ENCODE measurements around the gene RGCC.
A peak's percentile ranks its signal among the peaks of the same experiment; 100 is the strongest.
"Not testable (repeated sequence)": the region's sequence is repeated elsewhere in the genome, so short reads cannot be mapped to it uniquely, and the experiment has no call there.

Gene RGCC, protein sequence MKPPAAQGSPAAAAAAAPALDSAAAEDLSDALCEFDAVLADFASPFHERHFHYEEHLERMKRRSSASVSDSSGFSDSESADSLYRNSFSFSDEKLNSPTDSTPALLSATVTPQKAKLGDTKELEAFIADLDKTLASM

DNA sequence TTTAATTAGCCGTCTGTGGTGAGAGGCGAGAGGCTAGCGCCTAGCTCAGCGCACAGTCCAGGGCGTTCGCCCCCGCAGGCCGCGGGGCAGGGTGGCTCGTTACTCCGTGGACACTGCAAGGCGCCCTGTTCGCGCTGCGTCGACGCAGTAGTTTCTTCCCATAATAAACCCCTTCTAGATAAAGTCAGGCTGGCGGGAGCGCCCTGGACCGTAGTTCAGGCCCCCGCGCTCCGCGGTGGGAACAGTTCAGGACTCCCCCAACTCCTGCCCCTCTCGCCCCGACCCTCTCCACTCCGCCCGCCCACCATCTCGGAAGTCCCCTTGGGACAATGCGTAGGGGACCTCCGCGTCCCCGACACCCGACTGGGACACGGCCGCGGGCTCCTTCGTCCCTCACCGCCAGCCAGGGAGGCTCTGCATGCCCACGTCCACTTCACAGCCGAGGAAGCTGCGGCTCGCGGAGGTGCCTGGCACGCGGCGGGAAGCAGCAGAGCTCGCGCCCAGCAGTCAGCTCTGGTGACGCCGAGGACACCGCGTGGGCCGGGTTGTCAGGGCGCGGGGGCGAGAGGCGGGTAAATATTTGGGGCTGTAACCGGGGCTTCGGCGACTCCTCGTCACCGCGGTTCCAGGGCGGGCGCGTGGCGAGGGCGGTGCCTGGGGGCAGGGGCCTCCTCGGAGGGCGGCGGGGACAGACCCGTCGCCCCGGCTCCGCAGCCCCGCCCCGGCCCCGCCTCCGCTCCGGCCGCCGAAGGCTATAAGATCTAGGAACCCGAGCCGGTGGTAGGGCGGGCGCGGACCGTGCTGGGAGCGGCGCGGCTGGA, at the start of gene RGCC:
Gene RGCC (plus strand): TSS at position 783 of the 821 bp plus-strand sequence. CDS start 158 bp downstream, outside the sequence.
- peak; percentile 75 for DNase-seq (ENCODE audit: low spot score)
- no peak for FAIRE-seq

DNA sequence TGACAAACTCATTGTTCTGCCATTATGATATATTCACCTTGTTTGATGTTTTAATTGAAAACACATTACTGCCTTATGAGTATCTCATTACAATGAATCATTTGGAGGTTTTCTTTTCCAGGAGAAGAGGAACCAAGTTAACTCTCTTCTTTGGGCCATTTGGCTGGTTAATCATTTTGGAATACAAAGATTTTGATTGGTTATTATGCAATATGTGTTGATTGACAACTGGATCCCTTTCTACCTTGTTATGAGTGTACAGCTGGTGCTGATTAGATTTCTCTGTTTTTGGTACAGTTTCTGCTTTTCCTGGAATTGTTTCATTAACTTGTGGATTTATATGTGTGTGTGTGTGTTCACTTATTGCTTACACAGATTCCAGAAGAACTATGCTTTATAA, 49.2 kb upstream of the RGCC start:
- DNase-seq (ENCODE audit: low spot score) (no peak), FAIRE-seq (no peak)

DNA sequence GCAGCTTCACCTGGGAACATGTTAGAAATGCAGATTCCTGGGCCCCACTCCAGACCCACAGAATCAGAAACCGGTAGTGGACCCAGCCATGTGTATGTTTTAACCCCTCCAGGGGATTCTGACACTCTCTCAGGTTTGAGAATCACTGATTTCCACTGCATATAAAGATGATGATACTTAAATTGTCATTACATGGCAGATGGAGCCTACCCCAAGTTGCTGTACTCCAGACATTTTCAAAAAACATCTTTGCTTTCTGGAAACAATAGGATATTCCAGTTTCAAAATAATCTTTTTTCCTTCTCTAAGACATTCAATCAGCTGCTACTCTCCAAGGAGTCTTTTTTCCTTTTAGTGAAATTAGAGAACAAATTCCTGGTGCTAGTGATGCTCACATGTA, 48.6 kb upstream of the RGCC start:
- DNase-seq (ENCODE audit: low spot score): no peak
- no peak for FAIRE-seq

DNA sequence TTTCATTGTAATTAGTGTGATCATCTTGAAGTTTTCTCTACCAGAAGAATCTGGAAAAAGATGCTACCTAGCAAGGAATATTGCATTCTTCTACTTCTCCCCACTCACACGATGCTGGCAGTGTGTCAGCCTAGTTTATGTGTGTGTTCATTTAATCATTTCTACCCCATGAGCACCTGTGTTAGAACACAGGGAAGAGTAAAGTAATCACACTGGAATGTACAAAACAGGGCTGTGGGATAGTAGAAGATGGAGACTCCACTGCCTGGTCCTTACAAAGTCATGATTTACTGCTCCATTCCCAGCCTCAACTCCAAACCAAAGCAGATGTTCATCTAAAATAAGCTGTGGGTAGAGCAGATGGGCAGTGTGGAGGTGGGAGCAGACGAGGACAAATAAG, 47.7 kb upstream of the RGCC start:
- no peak for FAIRE-seq
- no peak for DNase-seq (ENCODE audit: low spot score)

DNA sequence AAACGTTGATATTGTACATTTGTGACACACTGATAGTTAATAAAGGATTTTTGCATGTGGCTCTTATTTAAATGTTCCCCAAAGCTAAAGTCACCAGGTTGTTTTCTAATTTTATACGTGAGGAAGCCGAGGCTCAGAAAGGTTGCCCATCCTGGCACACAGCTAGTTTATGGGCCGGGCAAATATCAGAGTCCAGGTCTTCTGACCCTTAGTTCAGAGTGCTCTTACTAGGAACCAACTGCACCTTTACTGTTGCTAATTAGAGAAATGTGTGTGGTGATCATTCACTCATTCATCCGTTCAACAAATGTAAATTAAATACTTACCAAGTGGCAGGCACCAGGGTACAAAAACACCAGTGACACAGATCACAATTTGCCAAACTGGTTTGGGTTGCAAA, 46.3 kb upstream of the RGCC start:
- no peak for DNase-seq (ENCODE audit: low spot score)
- FAIRE-seq: no peak

DNA sequence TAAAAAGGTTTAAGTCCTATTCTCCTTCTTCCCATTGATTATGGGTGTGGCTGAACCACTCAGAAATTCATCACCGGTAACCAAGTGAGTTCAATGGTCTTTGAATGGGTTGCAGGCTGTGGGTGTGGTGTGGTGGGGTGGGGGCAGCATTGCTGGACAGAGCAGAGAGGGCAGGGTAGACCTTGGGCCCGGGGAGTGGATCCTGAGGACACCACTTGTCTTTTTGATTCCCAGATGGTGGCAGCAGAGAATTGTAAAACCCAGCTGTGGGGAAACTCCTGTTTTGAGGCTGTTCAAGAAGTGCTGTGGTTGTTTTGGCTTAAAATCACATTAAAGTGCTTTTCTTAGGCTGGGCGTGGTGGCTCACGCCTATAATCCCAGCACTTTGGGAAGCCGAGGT, 45.8 kb upstream of the RGCC start:
- DNase-seq (ENCODE audit: low spot score): peak; percentile 37
- FAIRE-seq: no peak

DNA sequence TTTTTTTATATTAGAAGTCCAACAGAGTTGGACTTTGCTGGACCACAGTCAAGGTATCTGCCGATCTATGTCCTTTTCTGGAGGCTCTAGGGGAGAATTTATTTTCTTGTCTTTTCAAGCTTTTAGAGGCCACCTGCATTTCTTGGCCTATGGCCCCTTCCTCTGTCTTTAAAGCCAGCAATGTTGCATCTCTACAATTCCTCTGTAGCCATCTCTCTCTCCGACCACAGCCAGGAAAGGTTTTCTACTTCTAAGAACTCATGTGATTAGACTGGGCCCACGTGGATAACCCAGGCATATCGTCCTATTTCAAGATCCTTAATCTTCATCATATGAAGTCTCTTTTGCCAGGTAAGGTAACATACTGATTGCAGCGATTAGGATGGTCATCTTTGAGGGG, 43.5 kb upstream of the RGCC start:
- FAIRE-seq (no peak), DNase-seq (ENCODE audit: low spot score) (no peak)

DNA sequence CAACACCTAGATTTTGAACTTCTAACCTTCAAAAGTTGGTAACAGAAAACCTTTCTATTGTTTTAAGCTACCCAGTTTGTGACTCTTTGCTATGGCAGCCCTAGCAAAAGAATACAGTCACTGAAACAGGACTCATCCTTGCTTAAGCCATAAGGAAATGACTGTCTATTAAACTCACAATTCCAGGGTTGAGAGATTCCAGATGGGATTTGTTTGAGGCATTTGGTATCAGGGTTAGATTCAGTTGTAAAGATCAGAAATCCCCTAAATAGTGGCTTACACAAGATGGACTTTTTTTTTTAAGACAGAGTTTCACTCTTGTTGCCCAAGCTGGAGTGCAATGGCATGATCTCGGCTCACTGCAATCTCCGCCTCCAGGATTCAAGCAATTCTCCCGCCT, 41.1 kb upstream of the RGCC start:
- FAIRE-seq: no peak
- no peak for DNase-seq (ENCODE audit: low spot score)

DNA sequence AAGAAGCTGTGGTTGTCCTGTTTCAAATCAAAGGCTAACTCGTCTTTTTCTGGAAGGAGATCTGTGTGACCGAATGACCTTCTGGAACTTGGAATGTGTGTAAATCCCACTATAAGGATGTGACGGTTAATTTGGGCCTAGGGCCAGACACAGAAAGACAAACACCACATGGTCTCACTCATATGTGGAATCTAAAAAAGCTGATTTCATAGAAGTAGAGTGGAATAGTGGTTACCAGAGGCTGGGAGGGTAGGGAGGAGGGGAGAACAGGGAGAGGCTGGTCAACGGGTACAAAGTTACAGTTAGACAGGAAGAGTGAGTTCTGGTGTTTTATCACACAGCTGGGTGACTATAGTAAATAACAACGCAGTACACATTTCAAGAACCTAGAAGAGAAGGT, 39.3 kb upstream of the RGCC start:
- FAIRE-seq: no peak
- DNase-seq (ENCODE audit: low spot score): peak; percentile 3

DNA sequence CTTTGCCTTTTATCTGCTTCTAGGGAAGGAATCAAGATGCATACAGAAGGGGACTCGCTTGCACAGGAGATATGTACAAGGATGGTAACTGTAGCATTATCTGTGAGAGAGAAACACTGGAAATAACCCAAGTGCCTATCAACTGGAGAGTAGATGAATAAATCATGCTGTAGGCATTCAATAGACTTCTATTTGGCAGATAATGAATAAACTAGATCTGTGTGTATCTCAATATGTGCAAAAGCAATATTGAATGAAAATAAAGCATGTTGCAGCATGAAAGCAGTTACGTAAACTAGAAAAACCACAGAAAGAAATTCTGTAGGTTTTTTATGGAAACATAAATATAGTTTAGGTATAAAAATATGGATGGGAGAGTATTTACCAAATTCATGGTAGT, 38.6 kb upstream of the RGCC start:
- DNase-seq (ENCODE audit: low spot score) (no peak), FAIRE-seq (no peak)

DNA sequence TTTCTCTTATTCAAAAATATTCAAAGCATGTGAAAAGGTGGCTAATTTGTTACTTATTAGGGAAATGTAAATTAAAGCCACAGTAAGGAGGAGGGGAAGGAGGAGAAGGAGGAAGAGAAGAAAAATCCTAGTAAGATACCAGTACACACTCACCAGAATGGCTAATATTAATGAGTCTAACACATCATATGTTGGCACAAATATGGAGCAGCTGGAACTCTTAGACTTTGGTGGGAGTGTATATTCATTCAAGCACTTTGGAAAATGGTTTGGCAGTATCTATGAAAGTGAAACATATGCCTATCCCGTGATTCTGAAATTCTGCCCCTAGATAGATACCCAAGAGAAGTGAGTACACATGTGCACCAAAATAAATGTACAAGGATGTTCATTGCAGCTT, 38.1 kb upstream of the RGCC start:
- DNase-seq (ENCODE audit: low spot score): no peak
- FAIRE-seq: no peak

DNA sequence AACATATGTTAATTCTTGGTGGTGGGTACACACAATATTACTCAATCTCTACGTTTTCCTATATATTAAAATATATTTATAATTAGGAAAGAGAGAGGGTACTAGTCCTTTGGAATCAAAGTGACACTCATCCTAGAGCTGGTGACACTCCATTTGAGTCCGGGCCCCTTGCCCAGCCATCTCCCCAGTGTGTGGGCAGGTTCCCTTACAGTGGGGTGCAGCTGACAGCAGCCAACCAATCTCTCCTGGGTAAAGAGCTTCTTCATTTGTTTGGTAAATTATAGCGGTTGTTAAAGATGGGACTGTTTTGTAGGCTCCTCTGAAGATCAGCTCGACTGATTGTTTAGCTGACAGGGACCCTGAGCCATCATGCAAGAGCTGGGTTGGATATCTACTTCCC, 37.2 kb upstream of the RGCC start:
- FAIRE-seq (no peak), DNase-seq (ENCODE audit: low spot score) (no peak)

DNA sequence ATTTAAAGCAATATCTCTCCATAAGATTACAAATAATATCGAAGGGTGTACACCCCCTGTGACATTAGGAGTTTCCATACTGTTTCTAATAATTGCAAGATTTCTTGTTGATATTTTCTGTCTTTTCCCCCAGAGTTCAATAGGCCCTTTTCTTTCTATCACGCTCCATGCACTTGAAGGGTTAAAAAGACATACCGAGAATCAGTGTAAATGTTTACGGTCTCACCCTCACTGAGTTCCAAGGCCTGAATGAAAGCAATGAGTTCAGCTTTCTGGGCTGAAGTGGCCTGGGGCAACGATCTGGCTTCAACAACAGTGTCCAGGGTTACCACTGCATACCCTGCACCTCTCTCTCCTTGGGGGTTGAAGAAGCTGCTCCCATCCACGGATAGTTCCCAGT, 36.0 kb upstream of the RGCC start:
- FAIRE-seq; DNase-seq (ENCODE audit: low spot score): not testable (repeated sequence)

DNA sequence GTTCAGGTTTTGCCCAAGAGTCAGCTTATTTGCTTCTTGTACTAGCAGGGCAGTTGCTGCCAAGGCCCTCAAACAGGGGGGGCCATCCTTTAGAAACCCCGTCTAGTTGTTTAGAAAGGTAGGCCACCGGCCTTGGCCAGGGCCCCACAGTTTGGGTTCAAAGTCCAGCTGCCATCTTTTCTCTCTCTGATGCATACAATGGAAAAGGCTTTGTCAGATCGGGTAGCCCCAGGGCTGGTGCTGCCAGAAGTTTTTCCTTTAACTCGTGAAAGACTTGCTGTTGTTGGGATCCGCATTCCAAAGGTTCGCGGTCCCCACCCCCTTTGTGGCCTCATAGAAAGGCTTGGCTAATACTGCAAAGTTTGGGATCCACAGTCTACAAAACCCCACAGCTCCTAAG, 35.4 kb upstream of the RGCC start:
- FAIRE-seq; DNase-seq (ENCODE audit: low spot score): not testable (repeated sequence)

DNA sequence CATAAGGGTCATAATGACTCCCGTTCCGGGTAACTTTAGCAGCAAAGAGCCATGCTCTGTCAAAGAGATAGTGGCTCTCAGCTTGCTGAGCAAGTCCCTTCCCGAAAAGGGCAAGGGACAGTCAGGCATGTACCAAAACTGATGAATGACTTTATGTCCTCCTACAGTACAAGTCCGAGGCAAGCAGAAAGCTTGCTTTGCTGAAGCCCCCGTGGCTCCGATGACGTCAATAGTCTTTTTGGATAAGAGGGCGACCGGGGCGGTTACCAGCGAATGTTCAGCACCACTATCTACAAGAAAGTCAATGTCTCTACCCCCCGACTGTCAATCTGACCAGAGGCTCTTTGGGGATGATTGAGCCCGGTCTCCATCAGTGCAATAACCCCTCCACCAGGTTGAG, 34.1 kb upstream of the RGCC start:
- FAIRE-seq; DNase-seq (ENCODE audit: low spot score): not testable (repeated sequence)

DNA sequence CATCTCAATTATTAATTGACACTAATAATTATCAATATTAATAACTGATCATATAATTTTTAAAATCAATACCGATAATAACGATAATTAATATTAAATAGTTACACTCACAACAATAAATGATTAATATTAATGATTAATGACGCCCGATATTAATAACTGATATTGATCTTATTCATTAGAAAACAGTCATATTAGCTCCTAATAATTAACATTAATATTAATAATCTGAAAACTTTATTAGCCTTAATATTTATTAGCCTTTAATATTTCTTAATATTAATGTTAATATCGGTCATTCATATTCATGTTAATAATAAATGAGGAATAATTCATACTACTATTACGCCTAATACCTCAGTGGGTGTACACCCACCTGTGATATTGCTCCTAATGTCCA, 32.7 kb upstream of the RGCC start:
- DNase-seq (ENCODE audit: low spot score); FAIRE-seq: not testable (repeated sequence)

DNA sequence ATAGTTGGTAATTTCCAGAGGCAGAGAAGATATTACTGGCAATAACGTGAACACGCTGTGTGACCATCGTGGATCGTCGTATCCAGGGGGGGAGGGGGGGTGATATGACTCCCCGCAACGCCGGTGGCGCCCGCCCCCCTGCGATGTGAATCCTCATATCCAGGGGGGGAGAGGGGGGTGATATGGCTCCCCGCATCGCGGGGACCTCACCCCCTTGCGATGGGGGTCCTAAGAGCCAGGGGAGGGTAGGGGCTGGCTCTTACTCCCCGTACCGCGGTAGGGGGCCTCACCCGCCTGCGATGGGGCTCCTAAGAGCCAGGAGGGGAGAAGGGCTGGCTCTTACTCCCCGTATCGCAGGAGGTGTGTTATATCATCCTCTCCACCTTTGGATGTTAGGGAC, 31.3 kb upstream of the RGCC start:
- FAIRE-seq (no peak), DNase-seq (ENCODE audit: low spot score) (no peak)

DNA sequence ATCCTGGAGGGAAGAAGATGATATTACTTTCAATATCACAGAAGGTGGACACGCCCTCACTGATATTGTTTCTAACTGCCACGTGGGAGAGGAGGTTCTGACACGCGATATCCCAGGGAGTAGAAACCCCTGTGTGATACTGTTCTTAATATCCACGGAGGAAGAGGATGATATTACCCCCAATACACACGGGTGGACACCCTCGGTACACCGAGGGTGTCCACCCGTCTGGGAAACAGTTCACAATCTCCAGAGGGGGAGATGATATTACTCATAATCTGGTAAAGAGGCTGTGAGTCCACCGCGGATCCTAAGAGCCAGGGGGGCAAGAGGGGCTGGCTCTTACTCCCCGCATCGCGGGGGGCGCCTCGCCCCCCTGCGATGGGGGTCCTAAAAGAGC, 29.7 kb upstream of the RGCC start:
- no peak for FAIRE-seq
- no peak for DNase-seq (ENCODE audit: low spot score)

DNA sequence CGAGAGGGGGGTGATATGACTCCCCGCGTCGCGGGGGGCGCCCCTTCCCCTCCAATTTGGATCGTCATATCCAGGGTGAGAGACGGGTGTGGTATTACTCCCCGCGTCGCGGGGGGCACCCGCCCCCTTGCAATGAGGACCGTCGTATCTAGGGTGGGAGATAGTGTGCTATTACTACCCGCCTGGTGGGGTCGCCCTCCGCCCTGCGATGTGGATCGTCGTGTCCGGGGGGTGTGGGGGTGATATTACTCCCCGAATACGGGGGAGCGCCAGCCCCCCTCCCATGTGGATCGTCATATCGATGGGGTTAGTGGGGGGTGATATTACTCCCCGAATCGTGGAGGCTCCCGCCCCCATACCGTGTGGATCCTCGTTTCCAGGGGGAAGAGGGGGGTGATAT, 29.2 kb upstream of the RGCC start:
- FAIRE-seq: no peak
- no peak for DNase-seq (ENCODE audit: low spot score)

DNA sequence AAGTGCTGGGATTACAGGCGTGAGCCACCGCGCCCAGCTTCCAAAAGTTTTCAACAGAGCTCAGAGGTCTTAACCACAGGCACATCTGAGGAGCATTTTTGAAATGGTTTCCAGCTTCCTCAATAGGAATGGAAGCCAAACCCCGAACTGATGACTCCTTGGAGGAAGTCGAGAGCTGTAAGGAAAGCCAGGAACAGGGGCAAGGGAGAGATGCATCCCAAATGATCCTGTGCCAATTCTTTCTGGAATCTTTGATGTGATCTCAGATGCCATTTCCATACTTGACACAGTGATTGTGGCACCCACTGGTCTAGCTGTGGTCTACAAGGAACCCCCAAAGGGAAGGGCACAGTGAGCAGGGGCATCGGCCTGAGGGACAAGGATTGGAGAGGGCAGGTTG, 23.3 kb upstream of the RGCC start:
- not testable (repeated sequence) for FAIRE-seq; DNase-seq (ENCODE audit: low spot score)

DNA sequence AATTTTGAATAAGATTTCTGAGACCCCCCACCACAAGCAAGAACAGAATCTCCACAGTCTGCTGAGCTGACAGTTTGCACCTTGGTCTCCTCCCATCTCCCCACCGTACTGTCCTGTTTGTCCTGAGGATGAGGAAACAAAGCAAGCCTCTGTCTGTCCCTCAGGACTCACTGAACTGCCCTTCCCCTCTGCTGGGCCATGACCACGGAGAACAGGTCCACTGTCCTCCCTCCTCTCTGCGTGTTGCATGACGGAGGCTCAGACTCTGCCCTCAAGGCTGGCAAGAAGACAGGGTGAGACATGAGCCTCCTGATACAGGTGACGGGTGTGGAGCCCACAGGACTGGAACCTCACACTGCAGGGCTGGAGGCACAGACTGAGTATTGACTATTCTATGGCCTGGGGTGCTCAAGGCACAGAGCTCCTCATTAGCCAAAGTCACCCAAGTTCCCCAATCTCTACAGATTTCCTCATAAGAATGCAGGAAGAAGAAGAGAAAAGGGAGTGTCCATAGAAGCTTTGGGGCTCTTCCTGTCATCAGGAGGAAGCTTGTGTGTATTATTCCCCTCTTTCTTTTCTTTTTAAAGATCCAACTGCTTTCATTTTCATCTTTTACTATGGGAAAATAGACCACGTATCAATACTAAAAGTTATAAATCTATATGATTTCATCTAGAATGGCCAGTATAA, 22.4 kb upstream of the RGCC start:
- no peak for FAIRE-seq
- no peak for DNase-seq (ENCODE audit: low spot score)

DNA sequence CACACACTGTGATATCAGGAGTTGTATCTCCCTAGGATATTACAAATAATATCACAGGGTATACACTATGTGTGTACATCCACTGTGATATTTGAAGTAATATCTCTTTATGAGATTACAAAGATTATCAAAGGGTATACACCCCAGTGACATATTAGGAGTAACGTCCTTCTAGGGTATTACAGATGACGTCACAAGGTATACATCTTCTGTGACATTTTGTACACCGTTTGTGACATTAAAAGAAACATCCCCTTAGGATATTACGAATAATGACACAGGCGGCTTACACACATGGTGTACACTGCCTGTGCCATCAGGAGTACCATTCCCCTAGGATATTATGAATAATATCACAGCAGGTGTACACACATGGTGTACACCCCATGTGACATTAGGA, 13.4 kb upstream of the RGCC start:
- DNase-seq (ENCODE audit: low spot score): no peak
- no peak for FAIRE-seq

DNA sequence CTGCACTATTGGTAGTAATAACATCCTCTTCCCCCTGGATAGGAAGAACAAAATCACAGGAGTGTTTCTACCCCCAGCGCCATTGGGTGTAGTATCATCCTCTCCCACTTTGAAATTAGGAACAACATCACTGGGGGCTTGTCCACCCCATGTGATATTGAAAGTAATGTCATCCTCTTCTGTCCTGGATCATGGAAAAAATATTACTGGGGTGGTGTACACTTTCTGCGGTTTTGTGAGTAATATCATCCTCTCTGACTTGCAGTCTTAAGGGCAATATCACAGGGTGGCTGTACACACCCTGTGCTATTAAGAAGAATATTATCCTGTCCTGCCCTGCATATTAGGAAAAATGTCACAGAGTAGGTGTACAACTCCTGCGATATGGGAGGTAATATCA, 4.9 kb upstream of the RGCC start:
- no peak for DNase-seq (ENCODE audit: low spot score)
- no peak for FAIRE-seq

Measured in urothelium cell line (cell line).